Ishikawa (cell line): ENCODE data around the gene SERTM2.

Source experiments
- CEBPB ChIP-seq: IDR thresholded peaks from 2 replicates; pipeline ENCODE4 v1.6.1; 2012
- CREB1 ChIP-seq: IDR thresholded peaks from 2 replicates; pipeline ENCODE4 v1.6.1; 2012; ENCODE audit warnings: low read depth
- EGR1 ChIP-seq: IDR thresholded peaks from 2 replicates; pipeline ENCODE4 v1.6.1; 2012
- EP300 ChIP-seq: IDR thresholded peaks from 2 replicates; pipeline ENCODE4 v1.6.1; 2012; ENCODE audit warnings: borderline replicate concordance
- FOXM1 ChIP-seq: IDR thresholded peaks from 2 replicates; pipeline ENCODE4 v1.6.1; 2012; ENCODE audit warnings: low read depth, borderline replicate concordance
- MAX ChIP-seq: IDR thresholded peaks from 2 replicates; pipeline ENCODE4 v1.6.1; 2012
- NFIC ChIP-seq: IDR thresholded peaks from 2 replicates; pipeline ENCODE4 v1.6.1; 2012
- RAD21 ChIP-seq: IDR thresholded peaks from 2 replicates; pipeline ENCODE4 v1.6.1; 2012; ENCODE audit warnings: low read depth
- REST ChIP-seq: IDR thresholded peaks from 2 replicates; pipeline ENCODE4 v1.6.1; 2012; ENCODE audit warnings: low read depth, mild to moderate bottlenecking
- TAF1 ChIP-seq: IDR thresholded peaks from 2 replicates; pipeline ENCODE4 v1.6.1; 2012; ENCODE audit warnings: low read depth, mild to moderate bottlenecking
- TCF12 ChIP-seq: IDR thresholded peaks from 2 replicates; pipeline ENCODE4 v1.6.1; 2012; ENCODE audit warnings: low read depth
- TEAD4 ChIP-seq: IDR thresholded peaks from 2 replicates; pipeline ENCODE4 v1.6.1; 2012
- USF1 ChIP-seq: IDR thresholded peaks from 2 replicates; pipeline ENCODE4 v1.6.1; 2012
- YY1 ChIP-seq: IDR thresholded peaks from 2 replicates; pipeline ENCODE4 v1.6.1; 2012; ENCODE audit warnings: low read depth
- ZBTB7A ChIP-seq: IDR thresholded peaks from 2 replicates; pipeline ENCODE4 v1.6.1; 2012; ENCODE audit warnings: low read depth

Gene SERTM2

GRCh38 chrX:111511477-111511876, at the start of gene SERTM2:
TSS of gene SERTM2 (plus strand) at chrX:111511645. CDS start at chrX:111518858, 7,213 bp downstream.
- TF ChIP-seq CREB1 = no peak
- no peak for TF ChIP-seq USF1
- no peak for TF ChIP-seq NFIC
- no peak for TF ChIP-seq YY1
- no peak for TF ChIP-seq FOXM1
- no peak for TF ChIP-seq ZBTB7A
- TF ChIP-seq TCF12 = no peak
- TF ChIP-seq RAD21 = no peak
- no peak for TF ChIP-seq CEBPB
- no peak for TF ChIP-seq EP300
- no peak for TF ChIP-seq MAX
- TF ChIP-seq REST = no peak
- TF ChIP-seq TAF1 = no peak
- no peak for TF ChIP-seq EGR1
- TF ChIP-seq TEAD4 = no peak

GRCh38 chrX:111465669-111466068, 45.8 kb upstream of the SERTM2 start:
- no peak for TF ChIP-seq CREB1
- TF ChIP-seq CEBPB = no peak
- TF ChIP-seq YY1 = no peak
- no peak for TF ChIP-seq RAD21
- TF ChIP-seq ZBTB7A = no peak

GRCh38 chrX:111467896-111468295, 43.5 kb upstream of the SERTM2 start:
- TF ChIP-seq TEAD4 = no peak
- no peak for TF ChIP-seq YY1
- TF ChIP-seq REST = no peak
- no peak for TF ChIP-seq EP300
- TF ChIP-seq NFIC = no peak
- no peak for TF ChIP-seq MAX
- no peak for TF ChIP-seq RAD21
- no peak for TF ChIP-seq TCF12
- no peak for TF ChIP-seq ZBTB7A
- no peak for TF ChIP-seq CEBPB
- TF ChIP-seq CREB1 = no peak
- no peak for TF ChIP-seq FOXM1
- no peak for TF ChIP-seq EGR1
- no peak for TF ChIP-seq TAF1
- TF ChIP-seq USF1 = no peak

GRCh38 chrX:111470681-111471403, 40.6 kb upstream of the SERTM2 start:
- TF ChIP-seq TCF12 (no peak), CEBPB (no peak), CREB1 (no peak), NFIC (no peak), ZBTB7A (no peak), MAX (no peak), EGR1 (no peak), FOXM1 (no peak), YY1 (no peak), EP300 (no peak), USF1 (no peak), TEAD4 (no peak), TAF1 (no peak), REST (no peak), RAD21 (no peak)
